Measurements from ENCODE around the gene NR5A2. TPM values are rescaled to one million over a fixed set of nuclear protein-coding genes. Genes with fewer than 3 reads are reported as not detected.

The NR5A2 gene
- total RNA-seq, 1 experiment from 2014 or later = 4.7 TPM

DNA sequence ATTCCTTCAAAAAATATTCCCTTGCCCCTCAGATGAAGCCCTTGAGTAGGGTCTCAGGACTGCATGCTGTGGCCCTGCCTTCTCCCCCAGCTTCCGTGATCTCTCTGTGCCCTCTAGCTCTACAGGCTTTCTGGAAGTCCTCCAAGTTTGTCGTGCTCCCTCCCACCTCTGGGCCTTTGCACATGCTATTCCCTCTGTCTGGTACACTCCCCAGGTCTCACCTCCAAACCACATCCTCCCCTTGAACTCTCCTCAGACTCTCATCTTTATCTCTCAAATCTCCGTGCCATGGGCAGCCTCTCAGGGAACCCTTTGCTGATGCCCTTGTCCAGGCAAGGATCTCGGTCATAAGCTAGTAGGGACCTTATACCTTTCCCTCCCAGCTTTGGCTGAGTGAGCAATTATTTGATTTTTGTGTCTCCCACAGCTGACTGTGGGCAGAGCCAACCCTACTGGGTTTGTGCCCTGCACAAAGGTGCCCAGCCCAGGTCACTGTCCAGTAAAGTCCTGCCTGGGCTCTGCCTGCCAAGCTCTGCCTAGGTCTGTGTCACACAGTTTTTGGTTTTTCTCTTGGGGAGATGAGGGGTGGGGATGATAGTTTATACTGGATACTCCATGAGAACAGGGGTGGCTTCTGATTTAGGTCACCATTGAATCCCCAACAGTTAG lies 194.2 kb downstream of the NR5A2 start:
- no peak overlapping the region for H4K8ac ChIP-seq (replicated peaks; ENCODE audit: insufficient read length, low read depth, low read length)
- Mint-ChIP-seq H3K4me1 (peaks cover 25 to 33% of the 10 kb centered on the region in 2 experiments), H3K27me3 (ENCODE audit: low read depth) (no peaks in the 10 kb centered on the region; the same call in 1 of the 2 replicates), H3K9me3 (peaks cover 0 to 8% of the 10 kb centered on the region in 2 experiments; a peak in 1 of 5 replicates), H3K4me3 (no peak overlapping the region), H3K27ac (no peak overlapping the region), H3K36me3 (ENCODE audit: insufficient read depth in 1 of 3, low read depth in 3 of 3) (no peaks in the 10 kb centered on the region)
- H3K79me1 ChIP-seq (ENCODE audit: insufficient read depth, low read depth, low read length, poor library complexity, severe bottlenecking) = no peaks in the 10 kb centered on the region
- no peak overlapping the region for H3K9ac ChIP-seq (ENCODE audit: extremely low read depth, insufficient read length, low read length)
- H2BK15ac ChIP-seq (ENCODE audit: low read depth, low read length) = no peak overlapping the region
- no peaks in the 10 kb centered on the region for H4K20me1 ChIP-seq (ENCODE audit: control insufficient read depth, insufficient read depth, insufficient read length)
- H2AK5ac ChIP-seq (ENCODE audit: insufficient read length, low read length) = no peak overlapping the region
- no peak overlapping the region for H2BK5ac ChIP-seq (ENCODE audit: insufficient read length, low read length)
- no peak overlapping the region for H2BK120ac ChIP-seq (ENCODE audit: low read depth, low read length, poor library complexity, severe bottlenecking)
- H3K4me1 ChIP-seq (ENCODE audit: insufficient read depth, low read length) = peaks cover 4% of the 10 kb centered on the region; the same call in 1 of the 2 replicates
- H4K5ac ChIP-seq (ENCODE audit: insufficient read length, low read depth, low read length) = no peak overlapping the region
- no peak overlapping the region for H3K23ac ChIP-seq (ENCODE audit: insufficient read length, low read depth, low read length)
- no peak overlapping the region for H3K18ac ChIP-seq (ENCODE audit: insufficient read length, low read depth, low read length)
- no peaks in the 10 kb centered on the region for H3K79me2 ChIP-seq (ENCODE audit: insufficient read depth, low read length)
- H2AFZ ChIP-seq (ENCODE audit: low read length) = no peak overlapping the region
- no peak overlapping the region for H3K4me2 ChIP-seq (ENCODE audit: insufficient read depth, insufficient read length, low read length)
- no peak for TF ChIP-seq CTCF (conservative IDR thresholded peaks at IDR 0.05)
- H3T11ph ChIP-seq (ENCODE audit: low read length) = no peak overlapping the region
- no CpG with 5 or more reads among the region's 4 CpGs for WGBS (ENCODE audit: extremely low coverage, insufficient read length, low lambda C conversion rate)
- H2BK12ac ChIP-seq (ENCODE audit: insufficient read length, low read depth, low read length) = no peak overlapping the region
- no peak overlapping the region for H2BK20ac ChIP-seq (ENCODE audit: low read depth, low read length, poor library complexity, severe bottlenecking)
- no peak overlapping the region for H3K14ac ChIP-seq (ENCODE audit: insufficient read depth, low read length)
- no peak overlapping the region for H3K56ac ChIP-seq (ENCODE audit: insufficient read length, low read depth, low read length)
- no peaks in the 10 kb centered on the region for H3K23me2 ChIP-seq (ENCODE audit: insufficient read length, low read depth, low read length, poor library complexity, severe bottlenecking)
- no peak overlapping the region for H3K27ac ChIP-seq (ENCODE audit: insufficient read length, low read depth, low read length)
- H3K9me3 ChIP-seq (ENCODE audit: control insufficient read depth, low read depth, low read length) = no peaks in the 10 kb centered on the region
- H4K91ac ChIP-seq (ENCODE audit: insufficient read length, low read depth, low read length) = no peak overlapping the region
- no peak overlapping the region for H3K4ac ChIP-seq (ENCODE audit: low read depth, low read length)
- DNase-seq = no peak
- no peaks in the 10 kb centered on the region for H3K27me3 ChIP-seq (ENCODE audit: insufficient read depth, low read length)

All from H9 (cell line).